HG03439 (cell line): ENCODE results near the gene SPEF2.

Experiments
- ATAC-seq: cut with Tn5 transposase; IDR thresholded peaks from one replicate; pipeline ENCODE4 v1.9.1; 2021; ENCODE audit warnings: mild to moderate bottlenecking, moderate library complexity; ENCODE audit not compliant: unreplicated experiment

Gene SPEF2, protein sequence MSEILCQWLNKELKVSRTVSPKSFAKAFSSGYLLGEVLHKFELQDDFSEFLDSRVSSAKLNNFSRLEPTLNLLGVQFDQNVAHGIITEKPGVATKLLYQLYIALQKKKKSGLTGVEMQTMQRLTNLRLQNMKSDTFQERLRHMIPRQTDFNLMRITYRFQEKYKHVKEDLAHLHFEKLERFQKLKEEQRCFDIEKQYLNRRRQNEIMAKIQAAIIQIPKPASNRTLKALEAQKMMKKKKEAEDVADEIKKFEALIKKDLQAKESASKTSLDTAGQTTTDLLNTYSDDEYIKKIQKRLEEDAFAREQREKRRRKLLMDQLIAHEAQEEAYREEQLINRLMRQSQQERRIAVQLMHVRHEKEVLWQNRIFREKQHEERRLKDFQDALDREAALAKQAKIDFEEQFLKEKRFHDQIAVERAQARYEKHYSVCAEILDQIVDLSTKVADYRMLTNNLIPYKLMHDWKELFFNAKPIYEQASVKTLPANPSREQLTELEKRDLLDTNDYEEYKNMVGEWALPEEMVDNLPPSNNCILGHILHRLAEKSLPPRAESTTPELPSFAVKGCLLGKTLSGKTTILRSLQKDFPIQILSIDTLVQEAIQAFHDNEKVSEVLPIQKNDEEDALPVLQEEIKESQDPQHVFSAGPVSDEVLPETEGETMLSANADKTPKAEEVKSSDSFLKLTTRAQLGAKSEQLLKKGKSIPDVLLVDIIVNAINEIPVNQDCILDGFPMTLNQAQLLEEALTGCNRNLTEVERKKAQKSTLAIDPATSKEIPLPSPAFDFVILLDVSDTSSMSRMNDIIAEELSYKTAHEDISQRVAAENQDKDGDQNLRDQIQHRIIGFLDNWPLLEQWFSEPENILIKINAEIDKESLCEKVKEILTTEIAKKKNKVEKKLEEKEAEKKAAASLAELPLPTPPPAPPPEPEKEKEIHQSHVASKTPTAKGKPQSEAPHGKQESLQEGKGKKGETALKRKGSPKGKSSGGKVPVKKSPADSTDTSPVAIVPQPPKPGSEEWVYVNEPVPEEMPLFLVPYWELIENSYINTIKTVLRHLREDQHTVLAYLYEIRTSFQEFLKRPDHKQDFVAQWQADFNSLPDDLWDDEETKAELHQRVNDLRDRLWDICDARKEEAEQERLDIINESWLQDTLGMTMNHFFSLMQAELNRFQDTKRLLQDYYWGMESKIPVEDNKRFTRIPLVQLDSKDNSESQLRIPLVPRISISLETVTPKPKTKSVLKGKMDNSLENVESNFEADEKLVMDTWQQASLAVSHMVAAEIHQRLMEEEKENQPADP (N-terminal part only)

DNA sequence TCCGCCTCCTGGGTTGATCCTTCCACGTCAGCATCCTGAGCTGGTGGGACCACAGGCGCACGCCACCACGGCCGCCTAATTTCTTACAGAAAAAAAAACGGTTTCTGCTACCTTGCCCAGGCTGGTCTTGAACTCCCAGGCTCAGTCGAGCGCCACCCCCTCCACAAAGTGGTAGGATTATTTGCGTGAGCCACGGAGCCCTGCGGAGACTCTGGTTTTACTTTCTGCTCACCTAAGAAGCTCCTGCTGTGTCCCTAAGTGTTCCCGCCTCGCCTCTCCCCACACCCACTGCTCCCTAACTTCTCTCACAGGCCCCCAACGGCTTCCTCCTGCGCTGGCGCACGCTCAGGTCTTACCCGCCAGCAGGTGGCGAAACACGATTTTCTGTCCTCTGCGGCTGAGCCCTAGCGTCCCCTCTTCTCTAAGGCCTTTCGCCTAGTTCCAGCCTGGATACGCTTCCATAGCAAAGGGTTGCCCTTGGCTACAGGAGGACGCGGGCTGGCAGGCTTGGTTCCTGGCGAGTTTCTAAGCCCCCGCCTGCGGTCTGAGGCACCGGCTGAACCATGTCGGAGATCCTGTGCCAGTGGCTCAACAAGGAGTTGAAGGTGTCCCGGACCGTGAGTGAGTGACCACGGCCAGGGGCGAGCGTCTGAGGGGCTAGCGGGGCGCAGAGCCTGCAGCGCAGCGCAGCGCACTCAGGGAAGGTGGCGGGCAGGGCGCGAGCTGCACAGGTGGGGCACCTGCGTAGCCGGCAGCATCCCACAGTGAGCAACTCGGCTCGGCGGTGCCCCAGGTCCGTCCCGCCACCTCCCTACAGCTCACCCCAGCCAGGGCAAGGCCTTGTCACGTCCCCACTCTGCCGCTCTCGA is at the start of gene SPEF2:
Gene SPEF2 (plus strand): TSS at position 429 of the 869 bp plus-strand sequence. CDS start 135 bp downstream, at position 564.
- no peak for ATAC-seq

DNA sequence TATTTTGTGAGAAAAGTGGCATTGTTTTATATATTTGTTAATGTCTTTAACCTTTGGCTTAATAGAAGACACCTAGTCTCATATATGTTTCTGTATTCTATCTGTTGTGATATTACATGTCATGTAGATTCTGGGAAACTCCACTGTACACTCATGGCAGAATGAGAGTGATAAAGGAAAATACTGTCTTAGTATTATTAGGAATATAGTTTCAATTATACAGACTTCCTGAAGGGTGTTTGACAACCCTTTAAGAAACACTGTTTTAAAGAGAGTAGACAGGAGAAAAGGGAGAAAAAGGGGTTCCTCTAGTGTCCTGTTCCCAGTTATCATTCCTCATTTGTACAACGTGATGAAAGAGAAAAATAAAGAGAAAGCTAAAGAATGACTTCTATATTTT is 42.1 kb upstream of the SPEF2 start:
- ATAC-seq: no peak

DNA sequence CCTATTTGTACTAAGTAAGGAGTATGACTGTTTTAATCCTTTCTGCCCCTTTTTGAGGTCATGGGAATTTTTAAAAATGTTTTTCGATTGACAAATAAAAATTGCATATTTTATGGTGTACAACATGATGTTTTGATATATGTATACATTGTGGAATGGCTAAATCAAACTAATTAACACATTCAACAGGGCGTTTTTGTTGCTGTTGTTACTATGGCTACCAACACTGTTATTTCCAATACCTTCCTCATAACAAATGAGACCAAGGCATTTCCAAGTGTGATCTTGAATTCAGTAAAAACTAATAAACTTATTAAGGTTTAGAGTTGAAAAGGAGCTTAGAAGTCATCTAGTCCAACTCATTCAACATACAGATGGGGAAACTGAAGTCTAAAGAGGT is 30.2 kb upstream of the SPEF2 start:
- no peak for ATAC-seq

DNA sequence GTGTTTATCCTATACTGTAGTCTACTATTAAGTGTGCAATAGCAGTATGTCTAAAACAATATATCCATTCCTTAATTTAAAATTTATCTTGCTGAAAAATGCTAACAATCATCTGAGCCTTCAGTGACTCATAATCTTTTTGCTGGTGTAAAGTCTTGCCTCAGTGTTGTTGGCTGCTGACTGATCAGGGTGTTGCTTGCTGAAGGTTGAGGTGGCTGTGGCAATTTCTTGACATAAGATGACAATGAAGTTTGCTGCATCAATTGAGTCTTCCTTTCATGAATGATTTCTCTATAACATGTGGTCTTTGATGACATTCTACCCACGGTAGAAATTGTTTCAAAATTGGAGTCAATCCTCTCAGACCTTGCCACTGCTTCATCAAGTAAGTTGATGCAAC is 24.3 kb upstream of the SPEF2 start:
- no peak for ATAC-seq

GRCh38 chr5:35598707-35599370 is 18.8 kb upstream of the SPEF2 start:
- no peak for ATAC-seq

- ATAC-seq: no peak
Measured at GRCh38 chr5:35600591-35600990, 17.1 kb upstream of the SPEF2 start.

- ATAC-seq: no peak
Measured at GRCh38 chr5:35608881-35609779, 8.5 kb upstream of the SPEF2 start.

DNA sequence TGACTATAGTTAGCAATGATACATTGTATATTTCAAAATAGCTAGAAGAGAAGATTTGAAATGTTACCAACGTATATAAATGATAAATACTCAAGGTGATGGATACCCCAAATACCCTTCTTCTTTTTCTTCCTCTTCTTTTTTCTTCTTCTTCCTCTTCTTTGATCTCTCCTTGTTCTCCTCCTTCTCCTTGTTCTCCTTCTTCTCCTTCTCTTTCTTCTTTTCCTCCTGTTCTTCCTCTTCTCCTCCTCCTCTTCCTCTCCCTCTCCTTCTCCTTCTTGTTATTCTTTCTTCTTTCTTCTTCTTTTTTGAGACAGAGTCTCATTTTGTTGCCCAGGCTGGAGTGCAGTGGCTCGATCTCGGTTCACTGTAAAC is 616 bp upstream of the SPEF2 start:
- no peak for ATAC-seq

GRCh38 chr5:35618304-35618636 is 607 bp downstream of the SPEF2 start:
- ATAC-seq: no peak

- ATAC-seq: no peak
Measured at GRCh38 chr5:35618781-35619180, 1.1 kb downstream of the SPEF2 start.

GRCh38 chr5:35622974-35623373 is 5.3 kb downstream of the SPEF2 start:
- no peak for ATAC-seq

GRCh38 chr5:35623991-35624390 is 6.3 kb downstream of the SPEF2 start:
- ATAC-seq: no peak

DNA sequence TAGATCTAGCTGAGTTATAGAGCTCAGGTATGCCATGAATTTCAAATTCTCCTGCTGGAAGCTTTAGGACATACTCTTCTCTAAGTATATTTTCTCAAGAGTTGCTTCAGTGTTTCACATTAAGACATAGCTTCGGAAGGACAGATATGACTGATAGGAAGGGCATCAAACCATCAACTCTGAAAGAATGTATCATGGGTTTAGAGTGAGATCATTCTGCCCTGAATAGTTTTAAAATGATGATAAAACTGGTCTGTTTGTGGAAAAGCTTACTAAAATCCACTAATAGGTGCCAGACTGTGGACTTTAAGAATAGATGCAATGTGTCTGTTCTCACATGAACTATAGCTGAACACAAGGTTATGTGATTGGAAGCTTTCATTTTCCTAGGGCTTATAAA is 8.4 kb downstream of the SPEF2 start:
- no peak for ATAC-seq

DNA sequence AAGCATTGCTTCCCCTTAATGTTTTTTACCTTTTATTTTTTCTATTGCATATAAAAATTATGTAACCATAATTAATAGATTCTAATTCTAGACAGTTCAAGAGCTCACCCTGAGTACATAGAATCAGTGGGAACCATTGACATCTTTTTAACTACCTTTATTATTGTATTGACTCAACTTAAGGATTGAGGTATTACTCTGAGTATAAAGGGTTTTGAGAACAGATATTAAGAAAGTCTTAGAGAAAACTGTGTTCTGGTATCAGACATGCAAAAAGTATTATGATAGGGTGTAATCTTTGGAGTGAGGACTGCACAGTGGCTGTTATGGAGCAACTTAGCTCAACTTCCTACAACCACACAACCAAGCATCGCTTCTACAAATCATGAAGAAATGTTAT is 8.9 kb downstream of the SPEF2 start:
- no peak for ATAC-seq

GRCh38 chr5:35634326-35634725 is 16.7 kb downstream of the SPEF2 start:
- no peak for ATAC-seq

DNA sequence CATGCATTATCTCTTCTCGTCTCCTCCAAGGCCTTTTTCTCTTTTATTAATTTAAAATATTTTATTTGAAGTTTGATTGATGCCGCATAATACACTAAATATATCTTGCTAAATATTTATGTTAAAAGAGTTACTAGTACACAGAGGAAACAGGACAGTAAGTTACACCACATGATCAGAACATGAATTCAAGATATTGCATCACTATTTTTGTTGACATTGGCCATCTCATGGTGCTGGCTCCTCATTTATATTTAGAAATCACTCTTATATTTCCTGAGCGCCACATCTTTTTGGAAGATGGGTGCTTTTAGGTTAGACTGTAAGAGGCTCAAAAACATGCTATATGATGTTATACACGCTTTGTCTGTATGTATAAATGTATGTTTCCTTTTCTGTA is 23.0 kb downstream of the SPEF2 start:
- no peak for ATAC-seq

GRCh38 chr5:35644543-35644942 is 26.9 kb downstream of the SPEF2 start:
- no peak for ATAC-seq

DNA sequence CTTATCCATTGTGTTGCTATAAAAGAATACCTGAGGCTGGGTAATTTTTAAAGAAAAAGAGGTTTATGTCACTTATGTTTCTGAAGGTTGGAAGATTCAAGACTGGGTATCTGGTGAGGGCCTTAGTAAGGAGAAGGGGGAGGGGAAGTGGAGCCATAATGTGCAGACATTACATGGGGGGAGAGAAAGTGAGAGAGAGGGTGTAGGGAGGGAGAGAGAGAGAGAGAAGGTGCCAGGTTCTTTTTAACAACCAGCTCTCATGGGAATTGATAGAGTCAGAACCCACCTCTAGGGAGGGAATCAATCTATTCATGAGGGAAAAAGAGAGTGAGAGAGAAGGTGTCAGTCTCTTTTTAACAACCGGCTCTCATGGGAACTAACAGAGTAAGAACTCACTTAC is 29.5 kb downstream of the SPEF2 start:
- no peak for ATAC-seq

DNA sequence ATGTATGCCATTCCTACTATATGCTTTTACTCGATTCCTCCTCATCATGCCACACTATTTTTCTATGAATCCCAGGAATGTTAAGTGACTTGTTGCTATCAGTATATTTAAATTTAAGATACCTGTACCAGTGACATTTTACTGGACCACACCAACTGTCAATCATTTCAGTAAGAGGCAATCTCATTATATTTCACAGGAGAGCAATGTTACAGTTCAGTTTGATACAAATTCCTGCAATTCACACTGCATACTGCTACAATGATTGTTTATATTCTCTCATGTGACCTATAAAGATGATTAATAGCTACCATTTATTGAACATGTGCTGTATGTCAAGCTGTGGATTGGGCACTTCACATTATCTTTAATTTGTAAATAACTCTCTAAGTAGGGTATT is 30.0 kb downstream of the SPEF2 start:
- no peak for ATAC-seq
